SU-DHL-6 (cell line): ENCODE measurements around the gene WDTC1.
A peak's percentile ranks its signal among the peaks of the same experiment; 100 is the strongest.

Experiments
- EZH2phosphoT487 ChIP-seq: fragments of 200-600 bp; sonication (generic), shearing (Covaris generic); conservative IDR thresholded peaks from 2 replicates; pipeline ENCODE4 v1.6.1; 2018; ENCODE audit warnings: mild to moderate bottlenecking, antibody characterized with exemption, low read length, moderate library complexity, mixed read lengths
- TF ChIP-seq, protein P1 (sequence below): fragments of 200-600 bp; sonication (generic); IDR thresholded peaks from one replicate; pipeline ENCODE4 v1.5.1; 2017; ENCODE audit warnings: antibody characterized with exemption, mild to moderate bottlenecking, low read length, moderate library complexity; ENCODE audit not compliant: insufficient read depth, poor library complexity, severe bottlenecking

GRCh38 chr1:27300341-27301051 is 66.1 kb downstream of the WDTC1 start:
- TF ChIP-seq, protein P1, sequence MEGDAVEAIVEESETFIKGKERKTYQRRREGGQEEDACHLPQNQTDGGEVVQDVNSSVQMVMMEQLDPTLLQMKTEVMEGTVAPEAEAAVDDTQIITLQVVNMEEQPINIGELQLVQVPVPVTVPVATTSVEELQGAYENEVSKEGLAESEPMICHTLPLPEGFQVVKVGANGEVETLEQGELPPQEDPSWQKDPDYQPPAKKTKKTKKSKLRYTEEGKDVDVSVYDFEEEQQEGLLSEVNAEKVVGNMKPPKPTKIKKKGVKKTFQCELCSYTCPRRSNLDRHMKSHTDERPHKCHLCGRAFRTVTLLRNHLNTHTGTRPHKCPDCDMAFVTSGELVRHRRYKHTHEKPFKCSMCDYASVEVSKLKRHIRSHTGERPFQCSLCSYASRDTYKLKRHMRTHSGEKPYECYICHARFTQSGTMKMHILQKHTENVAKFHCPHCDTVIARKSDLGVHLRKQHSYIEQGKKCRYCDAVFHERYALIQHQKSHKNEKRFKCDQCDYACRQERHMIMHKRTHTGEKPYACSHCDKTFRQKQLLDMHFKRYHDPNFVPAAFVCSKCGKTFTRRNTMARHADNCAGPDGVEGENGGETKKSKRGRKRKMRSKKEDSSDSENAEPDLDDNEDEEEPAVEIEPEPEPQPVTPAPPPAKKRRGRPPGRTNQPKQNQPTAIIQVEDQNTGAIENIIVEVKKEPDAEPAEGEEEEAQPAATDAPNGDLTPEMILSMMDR: peak; percentile 66
- no peak for TF ChIP-seq EZH2phosphoT487
